ENCODE data around the gene PSMC1.

DNA sequence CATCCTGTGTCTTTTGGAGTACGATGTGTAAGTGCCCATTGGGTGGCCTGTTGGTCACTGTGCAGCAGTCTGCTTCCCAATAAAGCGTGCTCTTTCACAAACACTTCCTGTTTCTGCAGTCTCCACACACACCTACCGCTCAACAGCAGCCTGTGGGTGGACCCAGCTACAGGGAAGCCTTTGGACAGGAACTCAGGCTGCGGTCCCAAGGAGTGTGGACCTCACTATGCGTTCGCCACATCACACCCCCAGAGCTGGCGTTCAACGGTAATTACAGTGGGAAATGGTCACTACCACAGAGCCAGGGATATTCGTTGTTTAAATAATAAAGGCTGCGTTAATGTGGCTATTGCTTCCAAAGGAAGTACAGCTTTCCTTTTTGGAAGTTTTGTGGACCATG is 16.2 kb downstream of the PSMC1 start:
- TF ChIP-seq, protein P1, sequence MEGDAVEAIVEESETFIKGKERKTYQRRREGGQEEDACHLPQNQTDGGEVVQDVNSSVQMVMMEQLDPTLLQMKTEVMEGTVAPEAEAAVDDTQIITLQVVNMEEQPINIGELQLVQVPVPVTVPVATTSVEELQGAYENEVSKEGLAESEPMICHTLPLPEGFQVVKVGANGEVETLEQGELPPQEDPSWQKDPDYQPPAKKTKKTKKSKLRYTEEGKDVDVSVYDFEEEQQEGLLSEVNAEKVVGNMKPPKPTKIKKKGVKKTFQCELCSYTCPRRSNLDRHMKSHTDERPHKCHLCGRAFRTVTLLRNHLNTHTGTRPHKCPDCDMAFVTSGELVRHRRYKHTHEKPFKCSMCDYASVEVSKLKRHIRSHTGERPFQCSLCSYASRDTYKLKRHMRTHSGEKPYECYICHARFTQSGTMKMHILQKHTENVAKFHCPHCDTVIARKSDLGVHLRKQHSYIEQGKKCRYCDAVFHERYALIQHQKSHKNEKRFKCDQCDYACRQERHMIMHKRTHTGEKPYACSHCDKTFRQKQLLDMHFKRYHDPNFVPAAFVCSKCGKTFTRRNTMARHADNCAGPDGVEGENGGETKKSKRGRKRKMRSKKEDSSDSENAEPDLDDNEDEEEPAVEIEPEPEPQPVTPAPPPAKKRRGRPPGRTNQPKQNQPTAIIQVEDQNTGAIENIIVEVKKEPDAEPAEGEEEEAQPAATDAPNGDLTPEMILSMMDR (IDR thresholded peaks at IDR 0.05; ENCODE audit: low read depth, low read length), result no peak
- no peak for TF ChIP-seq EZH2phosphoT487 (IDR thresholded peaks at IDR 0.05; ENCODE audit: low read depth)

Measured in OCI-LY3 (cell line).